ENCODE data around the gene OGG1.

Gene OGG1

GRCh38 chr3:9732740-9733115 lies 17.0 kb upstream of the OGG1 start:
- H3K4me3 Mint-ChIP-seq: peak overlapping the region; percentile 96
- no peaks in the 10 kb centered on the region for H3K9me3 Mint-ChIP-seq
- H3K27ac Mint-ChIP-seq: peak overlapping the region; percentile 88
- DNase-seq (ENCODE audit: low spot score): no peak
- H3K4me1 Mint-ChIP-seq (ENCODE audit: low read depth): peaks cover 48% of the 10 kb centered on the region
- H3K27me3 Mint-ChIP-seq (ENCODE audit: low read depth): no peaks in the 10 kb centered on the region
- H3K36me3 Mint-ChIP-seq (ENCODE audit: low read depth): peaks cover 33% of the 10 kb centered on the region

- Mint-ChIP-seq H3K27me3 (ENCODE audit: low read depth) (no peaks in the 10 kb centered on the region), H3K36me3 (ENCODE audit: low read depth) (peaks cover 58% of the 10 kb centered on the region), H3K9me3 (no peaks in the 10 kb centered on the region), H3K4me3 (no peak overlapping the region), H3K27ac (peak overlapping the region; percentile 36), H3K4me1 (ENCODE audit: low read depth) (peaks cover 33% of the 10 kb centered on the region)
- no peak for DNase-seq (ENCODE audit: low spot score)
Observed at GRCh38 chr3:9736831-9737230, 12.9 kb upstream of the OGG1 start.

GRCh38 chr3:9739181-9739580 lies 10.6 kb upstream of the OGG1 start:
- no peaks in the 10 kb centered on the region for H3K9me3 Mint-ChIP-seq
- no peak for DNase-seq (ENCODE audit: low spot score)
- H3K36me3 Mint-ChIP-seq (ENCODE audit: low read depth): peaks cover 59% of the 10 kb centered on the region
- H3K4me1 Mint-ChIP-seq (ENCODE audit: low read depth): peaks cover 16% of the 10 kb centered on the region
- no peak overlapping the region for H3K4me3 Mint-ChIP-seq
- no peak overlapping the region for H3K27ac Mint-ChIP-seq
- H3K27me3 Mint-ChIP-seq (ENCODE audit: low read depth): no peaks in the 10 kb centered on the region

- DNase-seq (ENCODE audit: low spot score): no peak
- H3K4me1 Mint-ChIP-seq (ENCODE audit: low read depth): no peaks in the 10 kb centered on the region
- H3K36me3 Mint-ChIP-seq (ENCODE audit: low read depth): peaks cover 66% of the 10 kb centered on the region
- H3K27me3 Mint-ChIP-seq (ENCODE audit: low read depth): no peaks in the 10 kb centered on the region
- H3K27ac Mint-ChIP-seq: no peak overlapping the region
- no peak overlapping the region for H3K4me3 Mint-ChIP-seq
- no peaks in the 10 kb centered on the region for H3K9me3 Mint-ChIP-seq
Observed at GRCh38 chr3:9742560-9742959, 7.2 kb upstream of the OGG1 start.

- no peak overlapping the region for H3K4me3 Mint-ChIP-seq
- peaks cover 70% of the 10 kb centered on the region for H3K36me3 Mint-ChIP-seq (ENCODE audit: low read depth)
- no peaks in the 10 kb centered on the region for H3K27me3 Mint-ChIP-seq (ENCODE audit: low read depth)
- no peaks in the 10 kb centered on the region for H3K4me1 Mint-ChIP-seq (ENCODE audit: low read depth)
- no peaks in the 10 kb centered on the region for H3K9me3 Mint-ChIP-seq
- H3K27ac Mint-ChIP-seq: no peak overlapping the region
- DNase-seq (ENCODE audit: low spot score): no peak
Observed at GRCh38 chr3:9743548-9743947, 6.2 kb upstream of the OGG1 start.

- Mint-ChIP-seq H3K36me3 (ENCODE audit: low read depth) (peaks cover 68% of the 10 kb centered on the region), H3K4me3 (no peak overlapping the region), H3K27ac (no peak overlapping the region), H3K27me3 (ENCODE audit: low read depth) (no peaks in the 10 kb centered on the region), H3K9me3 (no peaks in the 10 kb centered on the region), H3K4me1 (ENCODE audit: low read depth) (peaks cover 3% of the 10 kb centered on the region)
- DNase-seq (ENCODE audit: low spot score): no peak
Observed at GRCh38 chr3:9744162-9744561, 5.6 kb upstream of the OGG1 start.

GRCh38 chr3:9745521-9745920 lies 4.2 kb upstream of the OGG1 start:
- no peak for DNase-seq (ENCODE audit: low spot score)
- H3K27me3 Mint-ChIP-seq (ENCODE audit: low read depth): no peaks in the 10 kb centered on the region
- no peak overlapping the region for H3K27ac Mint-ChIP-seq
- H3K36me3 Mint-ChIP-seq (ENCODE audit: low read depth): peaks cover 63% of the 10 kb centered on the region
- no peaks in the 10 kb centered on the region for H3K9me3 Mint-ChIP-seq
- no peak overlapping the region for H3K4me3 Mint-ChIP-seq
- H3K4me1 Mint-ChIP-seq (ENCODE audit: low read depth): peaks cover 11% of the 10 kb centered on the region

- no peak for DNase-seq (ENCODE audit: low spot score)
- Mint-ChIP-seq H3K4me1 (ENCODE audit: low read depth) (peaks cover 14% of the 10 kb centered on the region), H3K9me3 (no peaks in the 10 kb centered on the region), H3K27me3 (ENCODE audit: low read depth) (no peaks in the 10 kb centered on the region), H3K36me3 (ENCODE audit: low read depth) (peaks cover 61% of the 10 kb centered on the region), H3K27ac (no peak overlapping the region), H3K4me3 (no peak overlapping the region)
Observed at GRCh38 chr3:9746330-9746729, 3.4 kb upstream of the OGG1 start.

- Mint-ChIP-seq H3K4me1 (ENCODE audit: low read depth) (peaks cover 23% of the 10 kb centered on the region), H3K27me3 (ENCODE audit: low read depth) (no peaks in the 10 kb centered on the region), H3K9me3 (no peaks in the 10 kb centered on the region), H3K36me3 (ENCODE audit: low read depth) (peaks cover 62% of the 10 kb centered on the region), H3K27ac (no peak overlapping the region), H3K4me3 (no peak overlapping the region)
- DNase-seq (ENCODE audit: low spot score): no peak
Observed at GRCh38 chr3:9747267-9747666, 2.5 kb upstream of the OGG1 start.

- Mint-ChIP-seq H3K36me3 (ENCODE audit: low read depth) (peaks cover 62% of the 10 kb centered on the region), H3K27ac (no peak overlapping the region), H3K9me3 (no peaks in the 10 kb centered on the region), H3K4me1 (ENCODE audit: low read depth) (peaks cover 23% of the 10 kb centered on the region), H3K27me3 (ENCODE audit: low read depth) (no peaks in the 10 kb centered on the region), H3K4me3 (peak overlapping the region; percentile 86)
- no peak for DNase-seq (ENCODE audit: low spot score)
Observed at GRCh38 chr3:9748031-9748430, 1.7 kb upstream of the OGG1 start.

- Mint-ChIP-seq H3K36me3 (ENCODE audit: low read depth) (peaks cover 53% of the 10 kb centered on the region), H3K27ac (peak overlapping the region; percentile 89), H3K4me1 (ENCODE audit: low read depth) (peaks cover 26% of the 10 kb centered on the region), H3K9me3 (no peaks in the 10 kb centered on the region), H3K27me3 (ENCODE audit: low read depth) (no peaks in the 10 kb centered on the region), H3K4me3 (peak overlapping the region; percentile 86)
- no peak for DNase-seq (ENCODE audit: low spot score)
Observed at GRCh38 chr3:9749296-9749644, 482 bp upstream of the OGG1 start.

- H3K4me1 Mint-ChIP-seq (ENCODE audit: low read depth): peaks cover 33% of the 10 kb centered on the region
- H3K4me3 Mint-ChIP-seq: peak overlapping the region; percentile 86
- DNase-seq (ENCODE audit: low spot score): no peak
- no peaks in the 10 kb centered on the region for H3K27me3 Mint-ChIP-seq (ENCODE audit: low read depth)
- H3K27ac Mint-ChIP-seq: peak overlapping the region; percentile 89
- H3K36me3 Mint-ChIP-seq (ENCODE audit: low read depth): peaks cover 47% of the 10 kb centered on the region
- H3K9me3 Mint-ChIP-seq: no peaks in the 10 kb centered on the region
Observed at GRCh38 chr3:9750556-9751411, 1.0 kb downstream of the OGG1 start.

- DNase-seq (ENCODE audit: low spot score): no peak
Observed at GRCh38 chr3:9754678-9755077, 4.9 kb downstream of the OGG1 start.

GRCh38 chr3:9757427-9757826 lies 7.7 kb downstream of the OGG1 start:
- Mint-ChIP-seq H3K9me3 (no peaks in the 10 kb centered on the region), H3K27me3 (ENCODE audit: low read depth) (no peaks in the 10 kb centered on the region), H3K36me3 (ENCODE audit: low read depth) (peaks cover 52% of the 10 kb centered on the region), H3K4me1 (ENCODE audit: low read depth) (peaks cover 10% of the 10 kb centered on the region), H3K27ac (no peak overlapping the region), H3K4me3 (no peak overlapping the region)
- DNase-seq (ENCODE audit: low spot score): no peak

More at GRCh38 chr3:9754678-9755077, 4.9 kb downstream of the OGG1 start:
- H3K27ac Mint-ChIP-seq: peak overlapping the region; percentile 84
- H3K36me3 Mint-ChIP-seq (ENCODE audit: low read depth): peaks cover 44% of the 10 kb centered on the region
- no peaks in the 10 kb centered on the region for H3K27me3 Mint-ChIP-seq (ENCODE audit: low read depth)
- no peaks in the 10 kb centered on the region for H3K9me3 Mint-ChIP-seq
- H3K4me1 Mint-ChIP-seq (ENCODE audit: low read depth): peaks cover 25% of the 10 kb centered on the region
- H3K4me3 Mint-ChIP-seq: peak overlapping the region; percentile 69
